Measurements from ENCODE around the gene VSTM2L. TPM values are rescaled to one million over a fixed set of nuclear protein-coding genes. Genes with fewer than 3 reads are reported as not detected.

The VSTM2L gene
- total RNA-seq, 2 experiments from 2014 or later: 0.17 TPM; not detected in 1

- H2AFZ ChIP-seq (ENCODE audit: low read length): no peak overlapping the region
- H3K36me3 ChIP-seq (ENCODE audit: insufficient read depth, low read length): no peaks in the 10 kb centered on the region
- ChIA-PET POLR2A (no interaction called here), CTCF (ENCODE audit: unreplicated experiment) (no interaction called here)
- H3K79me2 ChIP-seq (ENCODE audit: insufficient read depth, low read depth, low read length): no peaks in the 10 kb centered on the region
- no TSS peak for BruUV-seq (replicated peaks)
- no peak overlapping the region for H3K4me3 ChIP-seq (ENCODE audit: low read depth, low read length, poor library complexity, severe bottlenecking)
- peaks cover 9% of the 10 kb centered on the region for H3K4me1 ChIP-seq (ENCODE audit: insufficient read depth, low read length, poor library complexity, severe bottlenecking)
- H3K9me3 ChIP-seq (ENCODE audit: low read length): no peaks in the 10 kb centered on the region
- H4K20me1 ChIP-seq (ENCODE audit: insufficient read depth, low read length): no peaks in the 10 kb centered on the region
- H3K27ac ChIP-seq (ENCODE audit: low read depth, low read length, poor library complexity, severe bottlenecking): no peak overlapping the region
- DNase-seq (ENCODE audit: low spot score): no peak
- no peak for TF ChIP-seq EZH2phosphoT487 (IDR thresholded peaks at IDR 0.05; ENCODE audit: borderline replicate concordance, low read depth, low read length)
- TF ChIP-seq, protein P1, sequence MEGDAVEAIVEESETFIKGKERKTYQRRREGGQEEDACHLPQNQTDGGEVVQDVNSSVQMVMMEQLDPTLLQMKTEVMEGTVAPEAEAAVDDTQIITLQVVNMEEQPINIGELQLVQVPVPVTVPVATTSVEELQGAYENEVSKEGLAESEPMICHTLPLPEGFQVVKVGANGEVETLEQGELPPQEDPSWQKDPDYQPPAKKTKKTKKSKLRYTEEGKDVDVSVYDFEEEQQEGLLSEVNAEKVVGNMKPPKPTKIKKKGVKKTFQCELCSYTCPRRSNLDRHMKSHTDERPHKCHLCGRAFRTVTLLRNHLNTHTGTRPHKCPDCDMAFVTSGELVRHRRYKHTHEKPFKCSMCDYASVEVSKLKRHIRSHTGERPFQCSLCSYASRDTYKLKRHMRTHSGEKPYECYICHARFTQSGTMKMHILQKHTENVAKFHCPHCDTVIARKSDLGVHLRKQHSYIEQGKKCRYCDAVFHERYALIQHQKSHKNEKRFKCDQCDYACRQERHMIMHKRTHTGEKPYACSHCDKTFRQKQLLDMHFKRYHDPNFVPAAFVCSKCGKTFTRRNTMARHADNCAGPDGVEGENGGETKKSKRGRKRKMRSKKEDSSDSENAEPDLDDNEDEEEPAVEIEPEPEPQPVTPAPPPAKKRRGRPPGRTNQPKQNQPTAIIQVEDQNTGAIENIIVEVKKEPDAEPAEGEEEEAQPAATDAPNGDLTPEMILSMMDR (conservative IDR thresholded peaks at IDR 0.05; ENCODE audit: low read length): no peak
- intact Hi-C loops (cut with micrococcal nuclease; ENCODE audit: unreplicated experiment): no loop called here
- H3K4me2 ChIP-seq (ENCODE audit: low read length): no peak overlapping the region
- no peaks in the 10 kb centered on the region for H3K9me2 ChIP-seq (ENCODE audit: insufficient read depth, low read length)
These were observed 9.9 kb downstream of the VSTM2L start for GRCh38 chr20:37912874-37913273.

DNA sequence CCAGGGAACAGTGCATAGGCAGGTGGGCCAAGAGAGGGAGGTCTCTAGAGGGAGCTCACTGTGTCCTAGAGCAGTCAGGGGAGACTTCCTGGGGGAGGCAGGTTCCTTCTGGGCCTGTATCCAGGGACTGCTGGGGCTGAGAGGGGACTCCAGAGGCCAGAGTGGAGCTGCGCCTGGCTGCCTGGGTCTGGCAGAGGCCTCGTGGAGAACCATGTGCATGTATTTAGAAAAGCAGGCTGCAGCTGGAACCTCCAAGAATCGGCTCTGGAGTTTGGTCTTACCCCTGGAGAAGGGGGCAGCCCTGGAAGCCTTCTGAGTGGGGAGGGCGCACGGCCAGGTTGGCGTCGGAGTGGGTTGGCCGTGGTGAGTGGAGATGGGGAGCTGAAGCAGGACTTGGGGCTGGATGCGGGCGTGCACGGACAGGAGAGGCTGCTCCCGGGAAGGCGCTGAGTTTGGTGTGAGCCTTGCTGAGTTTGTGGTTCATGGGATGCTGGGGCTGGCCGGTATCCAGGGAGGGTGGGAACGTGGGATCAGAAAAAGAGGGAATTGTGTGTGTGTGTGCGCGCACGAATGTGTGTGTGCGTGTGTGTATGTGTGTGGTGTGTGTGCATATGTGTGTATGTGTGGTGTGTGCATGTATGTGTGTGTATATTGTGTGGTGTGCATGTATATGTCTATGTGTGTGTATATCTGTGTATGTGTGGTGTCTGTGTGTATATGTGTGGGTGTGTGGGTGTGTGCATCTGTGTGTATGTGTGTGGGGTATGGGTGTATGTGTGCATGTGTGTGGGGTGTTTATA, 10.8 kb downstream of the VSTM2L start:
- H2AFZ ChIP-seq (ENCODE audit: low read length): no peak overlapping the region
- intact Hi-C loops (cut with micrococcal nuclease; ENCODE audit: unreplicated experiment): no loop called here
- no TSS peak for BruUV-seq (replicated peaks)
- H3K9me3 ChIP-seq (ENCODE audit: low read length): no peaks in the 10 kb centered on the region
- CTCF ChIA-PET (ENCODE audit: unreplicated experiment): no interaction called here
- H3K27ac ChIP-seq (ENCODE audit: low read depth, low read length, poor library complexity, severe bottlenecking): no peak overlapping the region
- H3K36me3 ChIP-seq (ENCODE audit: insufficient read depth, low read length): no peaks in the 10 kb centered on the region
- TF ChIP-seq, protein P1 (conservative IDR thresholded peaks at IDR 0.05; ENCODE audit: low read length): no peak
- TF ChIP-seq EZH2phosphoT487 (IDR thresholded peaks at IDR 0.05; ENCODE audit: borderline replicate concordance, low read depth, low read length): no peak
- H3K4me3 ChIP-seq (ENCODE audit: low read depth, low read length, poor library complexity, severe bottlenecking): no peak overlapping the region
- DNase-seq (ENCODE audit: low spot score): no peak
- no peak overlapping the region for H3K4me2 ChIP-seq (ENCODE audit: low read length)
- no peaks in the 10 kb centered on the region for H4K20me1 ChIP-seq (ENCODE audit: insufficient read depth, low read length)
- no peaks in the 10 kb centered on the region for H3K79me2 ChIP-seq (ENCODE audit: insufficient read depth, low read depth, low read length)
- POLR2A ChIA-PET: no interaction called here
- peaks cover 9% of the 10 kb centered on the region for H3K4me1 ChIP-seq (ENCODE audit: insufficient read depth, low read length, poor library complexity, severe bottlenecking)
- H3K9me2 ChIP-seq (ENCODE audit: insufficient read depth, low read length): no peaks in the 10 kb centered on the region

DNA sequence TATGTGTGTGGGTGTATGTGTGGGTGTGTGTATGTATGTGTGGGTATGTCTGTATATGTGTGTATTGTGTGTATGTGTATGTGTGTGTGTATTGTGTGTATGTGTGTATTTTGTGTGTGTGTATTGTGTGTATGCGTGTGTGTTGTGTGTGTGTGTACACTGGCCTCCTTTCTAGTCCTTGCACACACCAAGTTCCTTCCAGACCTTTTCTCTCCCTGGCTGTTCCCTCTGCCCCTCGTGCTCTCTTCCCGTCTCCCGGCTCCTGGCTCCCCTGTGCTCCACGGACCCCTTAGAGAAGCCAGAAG, 11.4 kb downstream of the VSTM2L start:
- peak overlapping the region; percentile 51; the same call in 1 of the 2 replicates for H2AFZ ChIP-seq (ENCODE audit: low read length)
- POLR2A ChIA-PET: no interaction called here
- no peak overlapping the region for H3K27ac ChIP-seq (ENCODE audit: low read depth, low read length, poor library complexity, severe bottlenecking)
- no peaks in the 10 kb centered on the region for H3K79me2 ChIP-seq (ENCODE audit: insufficient read depth, low read depth, low read length)
- TF ChIP-seq, protein P1 (conservative IDR thresholded peaks at IDR 0.05; ENCODE audit: low read length): no peak
- TF ChIP-seq EZH2phosphoT487 (IDR thresholded peaks at IDR 0.05; ENCODE audit: borderline replicate concordance, low read depth, low read length): no peak
- no TSS peak for BruUV-seq (replicated peaks)
- no peaks in the 10 kb centered on the region for H3K36me3 ChIP-seq (ENCODE audit: insufficient read depth, low read length)
- H3K4me3 ChIP-seq (ENCODE audit: low read depth, low read length, poor library complexity, severe bottlenecking): no peak overlapping the region
- CTCF ChIA-PET (ENCODE audit: unreplicated experiment): no interaction called here
- H3K9me3 ChIP-seq (ENCODE audit: low read length): no peaks in the 10 kb centered on the region
- no peak overlapping the region for H3K4me2 ChIP-seq (ENCODE audit: low read length)
- DNase-seq (ENCODE audit: low spot score): no peak
- no peaks in the 10 kb centered on the region for H3K9me2 ChIP-seq (ENCODE audit: insufficient read depth, low read length)
- intact Hi-C loops (cut with micrococcal nuclease; ENCODE audit: unreplicated experiment): no loop called here
- peaks cover 9% of the 10 kb centered on the region for H3K4me1 ChIP-seq (ENCODE audit: insufficient read depth, low read length, poor library complexity, severe bottlenecking)
- H4K20me1 ChIP-seq (ENCODE audit: insufficient read depth, low read length): no peaks in the 10 kb centered on the region

Data from OCI-LY7 (cell line).